Cerebellar nuclear complex (tissue), 1 donor: Measurements from ENCODE around the gene ZC3H14.

ENCODE experiments used
- DNase-seq, 2 experiments: peaks; one replicate each; lab custom pipeline; 2025; lab: John Stamatoyannopoulos, UW

The ZC3H14 gene

DNA sequence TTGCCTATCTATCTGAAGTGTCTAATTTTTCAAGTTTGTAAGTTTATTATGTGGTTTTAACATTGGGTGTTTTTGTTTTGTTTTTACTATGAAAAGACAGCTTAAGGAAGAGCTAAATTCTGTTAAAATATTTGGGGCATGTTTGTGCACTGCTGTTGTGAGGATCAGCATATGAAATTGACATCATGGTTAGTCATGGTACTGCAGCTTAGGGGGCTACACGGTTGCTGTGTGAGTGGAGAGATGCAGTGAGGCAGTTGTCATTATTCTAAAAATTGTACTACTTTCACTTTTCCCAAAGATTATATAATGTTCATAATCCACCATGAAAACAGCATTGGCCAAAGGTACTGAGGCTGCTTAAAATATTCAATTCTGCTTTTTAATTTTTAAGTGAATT is 49.0 kb downstream of the ZC3H14 start:
- DNase-seq: no peak

DNA sequence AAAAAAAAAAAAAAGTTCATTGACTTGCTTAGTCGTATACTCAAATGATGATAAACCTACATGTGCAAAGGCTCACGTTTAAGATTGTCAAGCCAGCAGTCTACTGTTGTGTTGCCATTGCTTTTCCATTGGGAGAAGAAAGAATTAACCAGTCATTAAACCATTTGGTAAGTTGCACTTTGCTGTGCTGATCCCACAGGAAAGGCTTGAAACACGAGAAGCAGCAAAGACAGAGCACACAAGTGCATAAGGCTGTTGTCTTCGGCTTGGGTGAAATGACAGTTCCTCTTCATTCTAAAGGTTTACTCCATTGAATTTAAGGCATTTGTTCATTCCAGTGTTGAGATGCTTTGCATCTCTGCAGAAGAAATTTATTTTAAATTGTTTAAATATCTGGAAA is 50.1 kb downstream of the ZC3H14 start:
- DNase-seq: no peak

DNA sequence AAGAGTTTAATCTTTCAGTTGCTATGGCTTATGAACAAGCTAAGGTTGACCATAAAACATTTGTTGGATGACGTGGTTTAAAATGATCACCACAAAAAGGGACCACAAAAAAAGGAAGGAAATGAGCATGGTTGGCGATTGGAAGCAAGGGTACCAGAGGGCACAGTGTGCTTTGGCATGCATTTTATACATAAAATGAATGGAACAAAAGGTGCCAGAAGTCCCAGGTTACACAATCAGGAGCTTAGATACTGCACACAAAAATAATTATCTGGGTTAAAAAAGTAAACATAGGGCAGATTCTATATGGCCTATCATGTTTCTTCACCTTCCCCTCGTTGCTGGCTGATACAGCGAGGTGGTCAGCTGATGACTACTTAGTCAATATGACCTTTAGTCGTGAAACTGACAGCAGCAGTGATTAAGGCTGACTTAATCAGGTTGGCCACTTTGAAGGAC is 50.7 kb downstream of the ZC3H14 start:
- DNase-seq: no peak

DNA sequence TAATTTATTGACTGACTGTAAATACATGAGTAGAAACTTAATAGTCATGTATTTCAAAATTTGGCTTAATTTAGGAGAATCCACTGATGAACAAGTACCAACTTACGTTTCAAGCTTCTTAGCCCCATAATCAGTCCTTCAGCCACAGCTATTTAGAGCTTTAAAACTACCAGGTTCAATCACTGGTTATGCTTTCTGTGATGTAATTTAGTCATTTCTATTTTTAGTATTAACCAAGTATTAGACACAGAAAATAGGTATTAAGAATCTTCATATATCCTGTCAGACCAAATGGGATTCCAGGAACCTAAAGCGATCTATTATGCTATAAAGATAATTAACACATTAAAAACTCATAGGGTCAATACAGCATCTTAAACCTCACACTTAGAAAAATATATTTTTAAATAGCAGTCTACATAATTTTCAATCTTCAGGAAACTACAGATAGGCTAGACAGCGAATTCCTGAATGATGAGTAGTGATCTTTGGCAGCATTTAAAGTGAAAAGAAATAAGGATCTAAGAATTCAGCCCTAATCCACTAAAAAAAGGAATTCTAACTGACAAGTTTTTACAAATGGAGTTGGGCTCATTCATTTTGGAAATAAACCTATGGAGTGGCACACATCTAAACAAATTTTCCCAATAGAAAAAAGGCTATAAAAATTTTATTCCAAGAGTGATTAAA is 51.5 kb downstream of the ZC3H14 start:
- no peak for DNase-seq

DNA sequence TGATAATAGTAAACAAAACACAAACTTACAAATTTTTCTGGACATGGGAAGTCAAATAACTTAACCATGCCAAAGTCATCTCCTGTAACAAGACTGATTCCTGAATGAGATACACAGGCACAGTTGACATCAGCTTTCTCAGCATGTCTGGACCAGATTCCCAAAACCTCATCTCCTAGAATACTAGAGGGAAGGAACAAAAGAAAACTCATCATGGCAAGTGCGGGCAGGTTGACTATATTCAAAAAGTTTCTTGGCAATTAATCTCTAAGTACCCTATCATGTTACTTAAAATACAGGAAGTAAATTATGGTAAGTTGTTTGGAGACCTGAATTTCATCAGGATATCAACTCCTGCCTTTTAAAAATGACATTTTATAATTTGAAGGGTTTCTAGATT is 53.9 kb downstream of the ZC3H14 start:
- DNase-seq: no peak

DNA sequence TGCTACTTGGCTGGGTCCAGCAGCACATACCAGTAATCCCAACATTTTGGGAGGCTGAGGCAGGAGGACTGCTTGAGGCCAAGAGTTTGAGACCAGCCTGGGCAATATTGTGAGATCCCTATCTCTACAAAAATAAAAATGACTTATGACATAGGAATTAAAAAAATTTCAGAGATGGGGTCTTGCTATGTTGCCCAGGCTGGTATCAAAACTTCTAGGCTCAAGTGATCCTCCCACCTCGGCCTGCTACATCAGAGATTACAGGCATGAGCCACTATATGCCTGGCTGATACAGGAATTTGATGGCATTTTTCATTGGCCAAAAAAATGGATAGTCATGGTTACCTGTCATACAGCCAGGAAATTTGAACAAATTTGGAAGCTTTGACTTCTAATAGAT is 54.6 kb downstream of the ZC3H14 start:
- no peak for DNase-seq

DNA sequence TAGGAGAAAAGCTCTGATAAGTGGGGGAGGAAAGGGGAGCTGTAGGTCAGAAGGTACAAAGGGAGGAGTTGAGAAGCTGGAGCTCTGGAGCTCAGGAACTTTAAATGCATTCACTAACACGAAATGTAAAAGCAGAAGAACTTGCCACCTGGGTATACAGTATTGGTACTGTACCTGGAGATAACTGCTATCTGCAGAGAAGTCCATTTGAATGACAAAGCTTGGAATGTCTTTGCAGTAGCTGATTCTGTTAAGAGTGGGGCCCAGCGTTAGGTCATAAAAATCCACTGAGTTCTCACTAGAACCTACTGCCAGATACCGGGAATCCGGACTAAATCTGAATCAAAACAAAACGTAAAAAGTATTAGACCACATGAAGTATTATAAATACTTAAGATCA is 55.6 kb downstream of the ZC3H14 start:
- no peak for DNase-seq

DNA sequence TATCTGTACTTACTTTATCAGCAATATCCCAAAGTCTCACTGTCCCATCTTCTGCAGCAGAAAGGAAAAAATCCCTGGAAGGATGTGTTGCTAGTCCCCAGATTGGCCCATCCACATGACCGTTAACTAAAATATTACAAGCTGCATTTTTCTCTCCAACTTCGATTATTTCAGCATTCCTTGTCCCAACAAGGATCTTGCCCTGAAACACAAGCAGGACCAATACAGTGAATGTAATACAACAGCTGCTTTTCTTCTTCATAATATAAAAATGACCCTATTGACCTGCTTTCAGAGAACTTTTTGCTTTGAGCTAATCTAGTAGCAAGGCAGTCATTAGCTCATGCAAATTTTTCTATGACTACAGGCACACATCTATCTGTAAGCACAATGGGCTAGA is 58.3 kb downstream of the ZC3H14 start:
- DNase-seq: no peak

DNA sequence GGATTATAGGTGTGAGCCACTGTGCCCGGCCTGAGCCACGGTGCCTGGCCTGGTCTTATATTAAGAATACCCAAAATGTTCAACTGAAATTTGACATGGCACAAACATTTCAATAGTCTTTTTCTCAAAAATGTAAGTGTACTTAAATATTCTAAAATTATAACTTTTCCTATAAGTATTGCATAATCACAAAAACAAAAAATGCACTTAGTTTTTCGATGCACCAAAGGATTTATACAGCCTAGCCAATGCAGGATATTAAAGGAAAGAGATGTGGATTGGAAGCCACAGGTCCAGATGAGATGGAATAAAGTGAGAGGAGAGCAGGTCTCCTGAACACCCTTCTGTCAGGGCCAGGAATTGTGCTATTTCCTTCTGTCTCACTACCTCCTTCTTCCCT is 62.8 kb downstream of the ZC3H14 start:
- DNase-seq: no peak

DNA sequence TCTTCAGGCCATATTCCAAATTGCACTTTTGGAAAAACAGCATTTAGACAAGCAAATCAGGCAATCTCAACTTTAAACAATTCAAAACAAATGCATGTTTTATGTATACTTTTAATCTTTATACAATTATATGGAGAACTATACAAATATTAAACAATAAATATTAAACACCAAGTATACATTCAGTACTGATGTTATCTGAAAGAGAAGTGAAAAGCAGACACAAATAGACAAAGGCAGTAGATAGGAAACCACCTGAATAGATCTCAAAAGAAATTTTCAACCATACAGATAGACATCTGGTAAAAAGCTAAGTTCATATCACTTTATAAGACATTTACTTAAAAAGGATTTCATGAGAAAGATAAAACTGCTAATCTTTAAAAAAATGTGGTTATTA is 65.2 kb downstream of the ZC3H14 start:
- DNase-seq: no peak

DNA sequence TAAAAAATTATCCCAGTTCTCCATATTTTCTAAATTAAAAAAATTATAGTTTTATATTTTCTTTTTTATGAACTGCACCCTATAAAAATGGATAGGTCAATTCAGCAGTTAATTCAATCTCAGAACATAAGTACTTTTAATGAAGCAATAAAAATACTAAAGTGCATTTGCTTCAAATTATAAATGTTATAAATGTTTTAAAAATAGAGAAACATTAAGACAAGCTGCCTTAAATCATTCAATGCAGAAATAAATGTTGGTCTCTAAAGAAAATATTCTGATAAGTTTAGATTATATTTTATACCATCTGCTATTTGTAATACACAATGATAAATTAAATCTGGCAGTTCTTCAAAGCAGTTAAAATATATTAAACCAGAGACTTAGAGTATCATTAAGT is 65.6 kb downstream of the ZC3H14 start:
- no peak for DNase-seq

DNA sequence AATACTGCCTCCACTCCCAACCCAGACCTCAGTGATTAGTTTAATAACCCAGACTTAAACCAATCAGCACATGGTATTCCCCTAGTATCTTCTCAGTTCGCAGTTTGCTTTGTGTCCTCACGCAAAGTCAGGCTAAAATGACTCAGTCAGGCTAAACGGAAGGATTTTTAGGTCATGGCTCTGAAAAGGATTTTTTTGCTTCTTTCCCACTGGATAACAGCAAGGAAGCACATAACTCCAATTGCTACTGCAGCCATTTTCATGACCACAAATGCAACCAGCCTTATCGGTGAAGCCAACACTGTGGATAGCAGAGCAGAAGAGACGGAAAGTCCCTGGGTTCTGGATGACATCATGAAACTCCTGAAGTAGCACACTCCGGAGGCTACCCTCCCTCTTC is 67.7 kb downstream of the ZC3H14 start:
- no peak for DNase-seq

DNA sequence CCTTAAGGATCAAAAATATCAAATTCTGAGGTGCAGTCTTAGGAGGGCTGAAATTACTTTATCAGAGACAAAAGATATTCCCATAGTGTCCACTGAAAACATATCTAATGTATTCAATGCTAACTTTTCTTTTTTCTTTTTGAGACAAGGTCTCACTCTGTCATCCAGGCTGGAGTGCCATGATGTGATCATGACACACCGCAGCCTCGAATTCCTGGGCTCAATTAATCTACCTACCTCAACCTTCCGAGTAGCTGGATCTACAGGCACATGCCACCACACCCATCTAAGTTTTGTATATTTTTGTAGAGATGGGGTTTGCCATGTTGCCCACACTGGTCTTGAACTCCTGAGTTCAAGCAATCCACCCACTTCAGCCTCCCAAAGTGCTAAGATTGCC is 68.3 kb downstream of the ZC3H14 start:
- DNase-seq: no peak

DNA sequence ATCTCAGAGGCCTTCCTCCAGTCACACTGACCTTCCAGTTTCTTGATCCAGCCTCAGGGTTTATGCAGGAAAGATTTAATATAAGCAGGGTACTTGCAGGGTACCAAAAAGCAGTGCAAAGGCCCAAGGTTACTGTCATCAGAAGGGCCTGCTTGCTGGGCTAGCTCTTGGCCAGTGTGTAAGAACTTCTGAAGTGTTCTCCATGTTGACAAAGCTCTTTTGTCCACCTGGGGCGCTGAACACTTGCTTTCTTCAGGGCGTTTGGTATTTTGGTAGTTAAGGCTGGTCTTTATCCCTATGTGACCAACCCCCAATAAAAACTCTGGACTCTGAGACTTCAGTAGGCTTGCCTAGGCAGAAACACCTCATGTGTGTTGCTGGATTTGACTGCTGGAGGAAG is 69.7 kb downstream of the ZC3H14 start:
- DNase-seq: no peak

DNA sequence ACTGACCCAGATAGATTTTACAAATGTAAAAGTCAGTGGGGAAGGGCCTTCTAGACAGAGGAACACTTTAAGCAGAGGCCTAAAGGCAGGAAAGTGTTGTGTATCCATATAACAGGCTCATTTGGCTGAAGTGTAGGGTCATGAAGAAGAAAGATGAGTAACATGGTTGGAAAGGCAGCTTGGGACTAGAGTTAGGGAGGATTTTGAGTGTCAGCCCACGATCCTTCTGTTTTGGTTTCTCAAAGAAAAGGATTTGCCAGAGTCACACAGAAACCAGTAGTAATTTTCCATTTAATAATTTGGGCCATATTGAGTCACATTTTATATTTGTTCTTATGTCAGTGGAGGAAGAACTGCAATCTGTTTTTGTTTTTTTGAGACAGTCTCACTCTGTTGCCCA is 76.4 kb downstream of the ZC3H14 start:
- no peak for DNase-seq

DNA sequence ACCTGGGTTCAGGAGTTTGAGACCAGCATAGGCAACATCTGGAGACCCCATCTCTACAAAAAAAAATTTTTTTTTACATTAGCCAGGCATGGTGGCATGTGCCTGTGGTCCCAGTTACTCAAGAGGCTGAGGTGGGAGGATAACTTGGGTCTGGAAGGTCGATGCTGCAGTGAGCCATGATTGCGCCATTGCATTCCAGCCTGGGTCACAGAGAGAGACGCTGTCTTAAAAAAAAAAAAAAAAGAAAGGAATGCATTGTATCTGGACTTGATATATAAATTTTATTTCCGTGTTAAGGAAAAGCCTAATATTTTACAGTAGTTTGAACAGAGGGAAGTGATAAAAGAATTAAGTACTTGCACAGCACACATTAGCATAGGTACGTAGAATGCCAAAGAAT is 97.2 kb downstream of the ZC3H14 start:
- DNase-seq: no peak

DNA sequence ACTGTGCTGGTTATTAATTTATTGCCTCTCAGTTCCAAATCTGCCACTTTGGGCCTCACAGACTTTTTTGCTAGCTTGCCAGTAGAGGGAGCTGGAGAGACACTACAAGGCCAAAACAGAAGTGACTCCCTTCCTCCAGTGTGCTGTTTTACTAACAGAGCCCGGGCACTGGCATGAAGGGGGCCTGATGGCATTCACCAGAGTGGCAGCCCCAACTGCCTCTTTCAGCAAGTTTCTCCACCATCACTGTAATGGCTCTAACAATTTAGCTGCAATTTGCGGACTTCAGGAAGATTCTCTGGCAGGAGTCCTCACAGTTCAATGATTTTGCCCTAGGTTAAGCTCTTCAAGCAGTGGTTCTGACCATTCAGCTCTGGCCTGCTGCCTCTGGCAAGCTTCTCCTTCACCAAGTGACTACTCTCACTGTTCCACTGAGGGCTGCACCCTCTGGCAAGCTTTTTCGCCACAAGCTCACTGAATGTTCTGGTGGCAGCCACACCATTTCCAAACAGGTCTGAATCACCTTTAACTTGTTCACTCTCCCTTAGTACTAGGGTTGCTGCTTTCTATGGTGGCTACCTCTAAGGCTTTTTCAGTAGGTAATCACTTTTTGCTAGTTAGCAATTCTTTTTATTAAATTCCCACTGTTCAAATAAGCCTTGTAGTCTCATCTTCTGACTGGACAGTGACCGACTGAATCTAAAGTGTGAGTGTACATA is 104.9 kb downstream of the ZC3H14 start:
- peak; percentile 28 to 62 for DNase-seq

DNA sequence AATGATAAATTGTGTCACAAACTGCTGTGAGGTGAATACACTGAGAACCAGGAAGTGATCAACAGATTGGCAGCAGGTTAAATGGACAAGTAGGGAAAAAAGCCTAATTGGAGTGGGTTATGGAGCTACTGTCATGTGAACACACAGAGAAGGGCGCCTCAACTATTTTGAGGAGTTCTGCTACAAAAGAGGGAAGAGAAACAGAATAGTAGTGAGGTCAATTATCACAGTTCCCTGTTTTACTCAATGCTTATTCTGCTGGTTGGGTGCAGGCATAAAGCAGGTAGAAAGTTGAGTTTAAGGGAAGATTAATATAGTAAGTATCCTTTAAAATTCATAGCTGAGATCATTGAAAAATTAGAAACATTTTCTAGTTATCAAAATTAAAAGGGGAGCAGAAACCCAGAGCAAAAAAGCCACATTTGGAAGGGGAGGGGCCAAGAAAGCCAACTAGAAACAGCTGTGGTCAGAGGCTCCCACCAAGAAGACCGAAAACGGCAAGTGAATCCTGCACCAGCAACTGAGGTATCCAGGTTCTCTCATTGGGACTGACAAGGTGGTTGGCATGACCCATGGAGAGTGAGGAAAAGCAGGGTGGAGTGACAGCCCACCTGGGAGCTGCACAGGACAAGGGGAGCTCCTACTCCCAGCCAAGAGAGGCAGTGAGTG is 105.7 kb downstream of the ZC3H14 start:
- DNase-seq: no peak

DNA sequence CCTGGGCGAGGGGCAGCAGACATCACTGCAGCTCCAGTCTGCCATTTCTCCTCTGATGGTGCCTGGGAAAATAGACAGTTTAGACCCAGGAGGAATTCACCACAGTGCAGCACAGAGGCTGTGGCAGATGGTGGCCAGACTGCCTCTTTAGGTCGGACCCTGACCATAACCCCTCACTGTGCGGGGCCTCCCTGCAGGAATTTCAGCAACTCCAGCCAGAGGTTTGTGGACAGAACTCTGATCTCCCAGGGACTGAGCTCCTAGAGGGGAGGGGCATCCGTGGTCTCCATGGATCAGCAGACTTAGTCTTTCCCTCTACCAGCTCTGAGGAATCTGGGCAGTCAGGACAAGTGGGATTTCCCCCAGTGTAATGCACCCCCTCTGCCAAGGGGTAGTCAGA is 106.5 kb downstream of the ZC3H14 start:
- DNase-seq: no peak
